ENCODE data around the gene NT5C.

NT5C gene

GRCh38 chr17:75090871-75091854, 40.4 kb downstream of the NT5C start:
- DNase-seq, result no peak

- no peak for DNase-seq
Observed at GRCh38 chr17:75088465-75089417, 42.8 kb downstream of the NT5C start.

GRCh38 chr17:75087558-75088453, 43.7 kb downstream of the NT5C start, which contains the start of gene SLC16A5:
Gene SLC16A5, plus strand, starts transcription at chr17:75087954. Its CDS starts 5,683 bp downstream, at chr17:75093637.
- DNase-seq, result peak; percentile 47

DNA sequence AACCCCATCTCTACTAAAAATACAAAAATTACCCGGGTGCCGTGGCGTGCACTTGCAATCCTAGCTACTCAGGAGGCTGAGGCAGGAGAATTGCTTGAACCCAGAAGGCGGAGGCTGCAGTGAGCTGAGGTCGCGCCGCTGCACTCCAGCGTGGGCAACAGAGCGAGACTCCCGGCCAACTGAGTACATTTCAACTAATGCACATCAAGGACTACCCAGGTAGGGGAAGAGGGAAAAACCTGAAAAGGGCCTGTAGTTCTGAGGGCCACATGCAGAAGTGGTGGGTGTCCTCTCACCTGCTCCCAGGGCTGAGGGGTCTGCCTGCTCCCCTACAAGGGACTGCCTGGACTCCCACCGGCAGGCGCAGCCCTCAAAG, 44.4 kb downstream of the NT5C start:
- DNase-seq, result no peak

- DNase-seq, result no peak
Observed at GRCh38 chr17:75086496-75087181, 44.9 kb downstream of the NT5C start.

- peak; percentile 20 for DNase-seq
Observed at GRCh38 chr17:75084039-75084660, 47.4 kb downstream of the NT5C start.

DNA sequence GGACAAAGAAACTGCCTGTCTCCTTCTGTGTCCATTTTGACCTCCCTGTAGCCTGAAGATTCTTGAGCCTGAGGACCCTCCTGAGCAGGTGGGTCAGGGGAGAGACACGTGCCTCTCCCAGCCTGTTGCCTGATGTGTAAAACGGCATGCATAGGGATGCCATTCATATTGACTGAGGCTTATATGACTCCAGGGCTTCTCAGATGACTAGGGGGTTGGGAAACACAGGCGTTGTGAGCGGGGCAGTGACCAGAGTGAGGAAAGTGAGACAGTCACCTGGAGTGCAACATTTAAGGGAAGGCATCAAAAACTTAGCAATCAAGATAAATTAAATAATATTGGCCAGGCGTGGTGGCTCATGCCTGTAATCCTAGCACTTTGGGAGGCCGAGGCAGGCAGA, 48.9 kb downstream of the NT5C start:
- DNase-seq, result no peak

DNA sequence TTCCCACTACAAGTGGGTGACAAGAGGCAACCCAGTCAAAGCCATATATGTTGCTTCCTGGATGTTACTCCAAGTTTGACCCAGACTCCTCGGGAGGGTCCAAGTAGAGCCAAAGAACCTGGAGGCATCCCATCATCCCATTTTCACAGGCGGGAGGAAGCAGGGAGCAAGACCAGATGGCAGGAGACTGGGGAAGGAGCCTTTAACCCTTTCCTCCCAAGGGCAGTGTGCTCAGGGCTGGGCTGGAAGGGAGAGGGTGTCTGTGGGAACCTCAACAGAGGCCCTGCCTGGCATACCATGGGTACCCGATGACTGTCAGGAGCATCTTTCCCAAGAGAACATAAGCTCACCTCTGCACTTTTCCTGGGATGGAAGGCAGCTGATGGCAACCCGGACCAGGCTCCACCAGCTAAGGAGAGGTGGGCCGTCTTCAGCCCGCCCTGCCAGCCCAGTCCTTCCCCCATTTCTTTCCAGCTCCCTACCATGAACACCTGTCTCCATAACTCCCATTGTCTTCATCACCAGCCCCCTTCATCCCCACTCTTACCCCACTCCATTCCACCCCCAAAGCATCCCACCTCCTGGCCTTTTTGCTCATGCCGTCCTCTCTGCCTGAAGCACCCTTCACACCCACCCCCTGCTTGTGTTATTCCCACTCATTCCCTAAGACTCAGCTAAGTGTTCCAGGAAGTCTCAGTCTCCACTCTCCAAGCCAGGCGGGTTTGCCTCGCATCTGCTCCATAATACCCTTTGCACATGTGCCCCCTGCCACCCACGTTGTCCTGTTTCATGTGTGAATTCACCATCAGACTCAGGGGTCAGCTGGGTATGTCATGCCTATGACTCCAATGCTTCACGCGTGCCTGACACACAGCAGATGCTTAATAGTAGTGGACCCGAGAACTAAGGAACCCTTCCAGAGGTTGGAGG, 49.7 kb downstream of the NT5C start:
- no peak for DNase-seq

All from activated gamma-delta T cell treated with Interleukin-2 at 50 U/mL for 16 hours (primary cell).